ACC112 (cell line): Measurements from ENCODE around the gene RTL10.

Source experiments
- H2AFZ ChIP-seq: fragments of 200-600 bp; sonication (generic); one replicate; pipeline ENCODE4 v1.6.0; 2017; ENCODE audit warnings: antibody characterized with exemption, low read length; ENCODE audit not compliant: unreplicated experiment
- H3K27ac ChIP-seq: fragments of 200-600 bp; sonication (generic); 2 replicates; pipeline ENCODE4 v1.5.1; 2014; ENCODE audit warnings: low read depth, mild to moderate bottlenecking, antibody characterized with exemption, low read length, moderate library complexity
- H3K27me3 ChIP-seq: fragments of 200-600 bp; sonication (generic); 2 replicates; pipeline ENCODE4 v1.6.1; 2014; ENCODE audit warnings: mild to moderate bottlenecking, antibody characterized with exemption, low read length, moderate library complexity, mixed read lengths; ENCODE audit not compliant: insufficient read depth
- H3K36me3 ChIP-seq: fragments of 200-600 bp; sonication (generic); 2 replicates; pipeline ENCODE4 v1.6.1; 2016; ENCODE audit warnings: mild to moderate bottlenecking, antibody characterized with exemption, low read length, moderate library complexity, mixed read lengths; ENCODE audit not compliant: insufficient read depth
- H3K4me1 ChIP-seq: fragments of 200-600 bp; sonication (generic); one replicate; pipeline ENCODE4 v1.6.1; 2016; ENCODE audit warnings: low read length, mixed read lengths; ENCODE audit not compliant: insufficient read depth, unreplicated experiment, control insufficient read depth
- H3K4me3 ChIP-seq: fragments of 200-600 bp; sonication (generic); 2 replicates; pipeline ENCODE4 v1.5.1; 2014; ENCODE audit warnings: mild to moderate bottlenecking, low read depth, low read length
- H3K79me2 ChIP-seq: fragments of 200-600 bp; sonication (generic); one replicate; pipeline ENCODE4 v1.6.0; 2016; ENCODE audit warnings: low read length; ENCODE audit not compliant: control insufficient read depth, unreplicated experiment, insufficient read depth

The RTL10 gene

DNA sequence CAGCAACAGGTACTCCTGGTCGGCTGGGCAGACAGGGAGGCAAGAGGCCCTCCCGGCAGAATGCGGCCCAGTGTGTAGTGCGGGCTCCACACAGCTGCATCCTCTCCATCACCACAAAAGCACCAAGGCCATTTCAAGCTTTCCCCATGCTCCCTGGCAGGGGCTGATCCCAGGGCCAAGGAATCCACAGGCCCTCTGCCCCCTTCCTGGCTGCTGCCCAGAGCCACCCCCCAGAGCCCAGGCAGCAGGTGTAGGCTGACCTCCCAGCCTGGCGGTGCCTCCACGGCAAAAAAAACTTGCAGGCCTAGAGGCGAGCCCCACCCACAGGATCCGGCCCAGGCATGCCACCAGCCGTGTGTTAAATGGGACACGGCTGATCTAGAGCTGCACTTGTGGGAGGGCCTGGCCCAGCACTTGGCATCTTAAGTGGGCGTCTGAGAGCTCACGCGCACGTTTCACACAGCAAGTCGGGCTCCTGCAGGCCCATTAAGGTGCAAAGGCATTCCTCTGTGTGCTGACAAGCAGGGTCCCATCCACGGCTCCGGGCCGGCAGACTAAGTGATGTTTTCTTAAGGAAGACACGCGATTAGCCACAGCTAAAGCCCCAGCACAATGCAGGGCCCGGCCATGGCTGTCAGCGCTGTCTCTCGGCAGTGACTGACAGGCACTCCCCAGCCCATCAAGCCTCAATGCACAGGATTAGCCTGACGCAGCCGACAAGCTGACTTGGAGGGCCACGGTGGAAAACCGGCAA lies 19.8 kb upstream of the RTL10 start:
- H3K79me2 ChIP-seq: no peaks in the 10 kb centered on the region
- no peak overlapping the region for H2AFZ ChIP-seq
- no peaks in the 10 kb centered on the region for H3K36me3 ChIP-seq
- H3K4me1 ChIP-seq: peaks cover 39% of the 10 kb centered on the region
- H3K27me3 ChIP-seq: no peaks in the 10 kb centered on the region
- H3K4me3 ChIP-seq: no peak overlapping the region
- H3K27ac ChIP-seq: no peak overlapping the region

DNA sequence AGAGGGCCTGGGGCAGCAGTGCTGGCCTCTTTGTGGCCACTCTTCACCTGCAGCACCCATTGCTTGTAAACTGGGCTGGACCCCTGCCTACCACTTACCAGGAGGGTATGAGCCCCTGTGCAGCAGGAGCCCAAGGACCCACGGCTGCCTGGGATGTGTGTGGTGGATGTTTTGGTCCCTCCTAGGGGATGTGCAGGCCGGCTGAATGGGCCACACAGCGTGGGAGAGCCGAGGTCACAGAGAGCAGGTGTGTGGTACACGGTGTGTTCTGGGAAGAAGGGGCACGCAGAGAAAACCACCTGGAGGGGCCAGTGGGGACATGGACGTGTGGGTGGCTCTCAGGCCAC lies 19.3 kb upstream of the RTL10 start:
- Histone ChIP-seq H3K4me1 (peaks cover 34% of the 10 kb centered on the region), H3K27me3 (no peaks in the 10 kb centered on the region), H3K79me2 (no peaks in the 10 kb centered on the region), H3K27ac (no peak overlapping the region), H3K4me3 (no peak overlapping the region), H2AFZ (no peak overlapping the region), H3K36me3 (no peaks in the 10 kb centered on the region)

DNA sequence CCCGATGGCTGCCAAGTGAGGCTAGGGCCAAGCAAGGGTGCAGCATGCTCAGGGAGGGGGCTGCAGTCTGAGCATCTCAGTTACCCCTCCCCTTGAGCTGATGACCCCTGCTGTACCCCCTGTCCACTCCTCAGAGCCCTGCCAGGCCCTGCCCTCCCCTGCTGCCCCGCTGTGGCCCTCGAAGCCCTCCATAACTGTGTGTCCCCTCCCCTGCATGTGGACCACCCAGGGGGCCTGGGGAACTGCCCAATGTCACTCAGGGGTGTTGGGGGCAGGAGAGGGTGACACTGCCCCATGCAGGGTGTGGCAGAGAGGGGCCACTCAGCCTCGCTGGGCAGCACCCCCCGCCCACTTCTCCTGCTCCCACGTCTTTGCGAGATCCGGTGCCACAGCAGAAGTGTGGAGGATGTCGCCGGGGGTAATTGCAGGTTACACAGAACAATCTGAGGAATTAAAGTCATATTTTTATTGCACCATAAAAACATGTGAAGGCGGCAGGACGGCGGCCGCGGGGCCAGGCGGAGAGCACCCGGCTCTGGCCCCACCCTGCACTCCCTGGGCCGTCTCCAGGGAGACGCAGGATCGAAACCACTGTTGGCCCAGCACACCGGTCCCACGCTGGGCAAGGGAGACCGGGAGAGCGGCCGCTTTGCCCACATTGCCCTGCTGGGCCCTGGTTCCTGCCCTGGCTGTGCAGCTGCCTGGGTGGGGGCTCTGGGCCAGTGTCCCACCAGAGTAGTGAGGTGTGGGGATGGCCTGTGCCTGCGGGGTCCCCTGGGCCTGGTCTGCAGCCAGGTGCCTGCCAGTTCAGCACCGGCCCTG lies 18.7 kb upstream of the RTL10 start:
- Histone ChIP-seq H3K4me1 (peaks cover 28% of the 10 kb centered on the region), H3K36me3 (no peaks in the 10 kb centered on the region), H3K27me3 (no peaks in the 10 kb centered on the region), H3K79me2 (no peaks in the 10 kb centered on the region), H2AFZ (no peak overlapping the region), H3K27ac (no peak overlapping the region), H3K4me3 (no peak overlapping the region)

DNA sequence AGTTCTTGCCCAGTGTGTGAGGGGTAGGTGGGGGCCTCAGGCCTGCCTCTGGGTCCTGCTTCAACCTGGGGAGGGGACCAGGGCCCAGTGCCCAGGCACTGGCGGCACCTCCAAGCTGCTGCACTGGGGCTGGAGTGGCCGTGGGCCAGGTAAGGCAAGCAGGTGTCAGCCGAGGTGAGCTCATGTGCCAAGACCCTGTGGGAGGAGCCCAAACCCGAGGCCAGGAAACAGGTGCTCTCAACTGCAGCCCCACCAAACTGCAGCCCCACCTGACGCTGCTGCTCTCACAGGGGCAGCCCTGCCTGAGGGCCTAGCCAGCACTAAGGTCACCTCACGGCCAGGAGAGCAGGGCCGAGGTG lies 18.1 kb upstream of the RTL10 start:
- Histone ChIP-seq H3K4me1 (peaks cover 22% of the 10 kb centered on the region), H3K4me3 (no peak overlapping the region), H3K27me3 (no peaks in the 10 kb centered on the region), H3K27ac (no peak overlapping the region), H3K79me2 (no peaks in the 10 kb centered on the region), H3K36me3 (no peaks in the 10 kb centered on the region), H2AFZ (no peak overlapping the region)

DNA sequence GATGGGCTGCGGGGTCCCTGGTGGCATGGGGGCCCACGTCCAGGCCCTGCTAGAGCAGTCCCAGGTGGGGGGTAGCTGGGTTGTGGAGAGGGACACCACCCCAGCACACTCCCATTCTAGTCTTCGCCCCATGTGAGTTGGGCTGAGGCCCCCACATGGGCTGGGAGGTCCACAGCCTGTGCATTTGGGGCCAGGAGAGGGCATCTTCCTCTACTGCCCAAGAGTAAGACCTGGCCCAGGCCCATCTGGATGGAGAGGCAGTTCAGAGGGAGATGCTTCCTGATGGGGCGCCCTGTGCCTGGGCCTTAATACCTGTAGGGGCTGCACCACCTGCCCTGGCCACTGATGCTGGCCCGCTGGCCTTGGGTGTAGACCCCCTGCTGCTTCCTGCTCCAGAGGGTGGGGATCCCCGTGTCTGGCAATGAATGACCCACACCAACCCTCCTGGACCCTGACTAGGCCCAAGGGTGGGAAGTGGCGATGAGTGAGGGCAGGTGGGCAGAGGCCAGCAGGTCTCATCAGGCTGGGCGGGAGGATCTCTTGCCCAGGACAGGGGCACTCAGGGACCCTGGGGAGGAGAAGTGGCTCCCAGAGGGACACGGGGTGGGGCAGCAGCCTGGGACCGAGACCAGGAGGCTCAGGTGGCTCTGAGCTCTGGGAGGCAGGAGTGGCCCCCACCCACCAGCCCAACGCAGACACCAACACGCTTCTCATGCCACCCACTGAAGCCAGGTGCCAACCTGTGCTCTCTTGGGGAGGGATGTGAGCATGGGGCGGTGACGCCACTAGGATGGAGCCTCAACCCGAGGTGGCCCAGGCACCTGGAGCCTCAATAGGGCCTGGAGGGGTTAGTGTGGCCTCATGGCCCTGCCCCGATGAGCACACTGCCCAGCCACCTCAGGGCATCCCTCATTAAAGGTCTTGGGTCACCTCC lies 17.4 kb upstream of the RTL10 start:
- Histone ChIP-seq H3K27ac (no peak overlapping the region), H2AFZ (no peak overlapping the region), H3K4me1 (peaks cover 17% of the 10 kb centered on the region), H3K36me3 (no peaks in the 10 kb centered on the region), H3K27me3 (no peaks in the 10 kb centered on the region), H3K4me3 (no peak overlapping the region), H3K79me2 (no peaks in the 10 kb centered on the region)

DNA sequence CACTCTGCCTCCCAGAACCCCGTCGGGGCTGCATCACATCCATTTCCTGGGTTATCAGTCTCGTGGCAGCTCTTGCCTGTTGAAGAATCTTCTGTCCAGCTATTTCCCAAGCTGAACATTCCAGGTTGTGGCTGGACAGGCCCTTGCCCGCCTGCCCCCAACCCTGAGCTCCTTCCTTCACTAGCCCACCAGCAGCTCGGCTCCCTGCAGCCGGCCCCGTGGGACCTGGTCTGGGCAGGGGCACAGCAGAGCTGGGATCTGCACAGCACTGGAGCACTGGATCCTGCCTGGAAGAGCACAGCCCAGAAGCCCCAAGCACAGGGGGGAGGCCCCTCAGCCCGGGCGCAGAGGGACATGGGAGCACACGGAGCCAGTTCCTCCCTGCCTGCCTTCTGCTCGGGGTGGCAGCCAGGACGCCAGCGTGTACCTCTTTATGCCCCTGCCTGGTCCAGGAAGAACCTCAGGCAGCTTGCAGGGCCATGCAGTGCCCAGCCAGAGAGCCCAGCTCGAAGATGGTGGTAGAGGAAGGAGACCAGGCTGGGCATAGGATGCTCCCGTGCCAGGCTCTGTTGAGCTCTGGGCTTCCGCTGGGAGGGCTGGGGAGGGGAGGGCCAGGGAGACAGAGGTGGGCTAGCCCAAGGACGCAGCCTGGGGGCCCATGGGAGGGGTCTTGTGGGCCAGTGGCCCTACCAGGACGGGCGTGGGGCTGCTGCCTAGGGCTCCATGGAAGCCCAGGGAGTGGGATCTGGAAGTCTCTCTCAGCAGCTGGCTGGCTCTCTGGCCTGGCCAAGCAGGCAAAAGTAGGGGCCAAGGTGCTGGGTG lies 16.6 kb upstream of the RTL10 start:
- no peaks in the 10 kb centered on the region for H3K36me3 ChIP-seq
- H3K4me3 ChIP-seq: no peak overlapping the region
- H3K27ac ChIP-seq: no peak overlapping the region
- no peak overlapping the region for H2AFZ ChIP-seq
- no peaks in the 10 kb centered on the region for H3K79me2 ChIP-seq
- no peaks in the 10 kb centered on the region for H3K27me3 ChIP-seq
- H3K4me1 ChIP-seq: peaks cover 11% of the 10 kb centered on the region

DNA sequence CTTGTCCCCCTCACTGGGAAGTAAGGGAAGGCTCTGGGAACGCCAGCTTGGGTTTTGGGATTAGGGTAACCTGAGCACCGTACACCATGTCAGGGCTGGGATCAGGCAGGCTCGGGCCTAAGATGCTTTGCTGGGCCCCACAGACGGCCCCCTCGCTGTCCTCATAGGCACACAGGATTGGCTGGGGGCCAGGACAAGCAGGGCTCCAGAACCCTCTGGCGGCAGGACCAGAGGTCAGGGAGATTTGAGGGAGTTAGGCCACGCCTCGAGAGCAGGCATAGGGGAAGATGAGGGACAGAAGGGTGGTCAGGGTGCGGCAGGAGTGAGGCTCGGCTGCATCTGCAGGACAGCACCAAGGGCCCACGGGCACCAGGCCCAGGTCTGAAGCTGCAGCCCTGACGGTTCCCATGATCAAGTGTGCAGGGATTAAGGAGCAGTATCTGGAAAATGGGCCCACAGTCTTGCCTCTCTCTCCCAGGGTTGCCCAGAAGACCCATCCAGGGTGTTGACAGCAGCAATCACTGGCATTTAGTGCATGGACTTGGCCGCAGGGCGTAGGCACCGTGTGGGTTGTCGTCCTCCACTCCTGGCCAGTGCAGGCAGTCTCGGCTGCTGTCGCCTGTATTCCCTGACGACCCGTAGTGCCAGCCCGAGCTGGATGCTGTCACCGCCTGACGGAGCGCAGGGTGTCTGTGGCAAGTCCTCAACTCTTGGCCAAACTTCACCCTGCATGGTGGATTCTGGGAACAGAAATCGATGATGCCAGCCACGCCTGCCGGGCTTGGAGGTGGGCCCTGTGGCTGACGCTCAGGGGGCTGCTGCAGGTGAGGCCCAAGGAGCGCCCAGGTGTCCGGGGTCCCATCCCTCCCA lies 15.7 kb upstream of the RTL10 start:
- Histone ChIP-seq H3K4me3 (no peak overlapping the region), H3K79me2 (no peaks in the 10 kb centered on the region), H2AFZ (no peak overlapping the region), H3K27ac (no peak overlapping the region), H3K4me1 (peaks cover 2% of the 10 kb centered on the region), H3K36me3 (no peaks in the 10 kb centered on the region), H3K27me3 (no peaks in the 10 kb centered on the region)

DNA sequence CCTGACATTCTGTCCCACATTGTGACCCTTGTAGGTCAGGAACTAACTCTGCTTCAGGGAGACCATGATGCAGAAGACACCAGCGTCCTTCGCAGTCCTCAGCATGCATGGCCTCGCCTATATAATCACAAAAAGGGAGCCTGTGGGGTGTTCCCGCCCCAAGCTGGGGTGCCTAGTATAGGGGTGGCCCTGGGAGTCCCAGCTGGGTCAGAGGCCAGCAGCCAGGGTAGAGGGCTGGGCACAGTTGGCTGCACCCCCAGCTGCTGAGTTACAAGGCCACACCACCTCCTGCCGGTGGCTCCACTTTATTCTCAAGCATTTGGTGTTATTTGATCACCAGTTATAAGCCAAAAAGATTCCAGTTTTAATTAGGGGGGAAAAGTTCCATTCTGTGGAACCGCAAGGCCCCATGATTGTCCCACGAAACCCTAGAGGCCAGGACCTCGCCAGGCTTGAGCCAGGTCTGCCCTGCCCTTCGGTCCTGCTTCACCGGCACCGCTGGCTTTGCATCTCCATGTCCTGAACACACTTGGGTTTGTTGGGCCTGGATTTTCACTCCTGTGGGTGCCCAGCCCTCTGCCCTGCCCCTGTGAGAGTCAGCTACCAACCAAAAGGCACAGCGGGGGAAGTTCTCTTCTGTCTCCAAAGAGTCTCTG lies 15.0 kb upstream of the RTL10 start:
- Histone ChIP-seq H2AFZ (no peak overlapping the region), H3K4me1 (no peaks in the 10 kb centered on the region), H3K79me2 (no peaks in the 10 kb centered on the region), H3K27ac (no peak overlapping the region), H3K4me3 (no peak overlapping the region), H3K27me3 (no peaks in the 10 kb centered on the region), H3K36me3 (no peaks in the 10 kb centered on the region)

DNA sequence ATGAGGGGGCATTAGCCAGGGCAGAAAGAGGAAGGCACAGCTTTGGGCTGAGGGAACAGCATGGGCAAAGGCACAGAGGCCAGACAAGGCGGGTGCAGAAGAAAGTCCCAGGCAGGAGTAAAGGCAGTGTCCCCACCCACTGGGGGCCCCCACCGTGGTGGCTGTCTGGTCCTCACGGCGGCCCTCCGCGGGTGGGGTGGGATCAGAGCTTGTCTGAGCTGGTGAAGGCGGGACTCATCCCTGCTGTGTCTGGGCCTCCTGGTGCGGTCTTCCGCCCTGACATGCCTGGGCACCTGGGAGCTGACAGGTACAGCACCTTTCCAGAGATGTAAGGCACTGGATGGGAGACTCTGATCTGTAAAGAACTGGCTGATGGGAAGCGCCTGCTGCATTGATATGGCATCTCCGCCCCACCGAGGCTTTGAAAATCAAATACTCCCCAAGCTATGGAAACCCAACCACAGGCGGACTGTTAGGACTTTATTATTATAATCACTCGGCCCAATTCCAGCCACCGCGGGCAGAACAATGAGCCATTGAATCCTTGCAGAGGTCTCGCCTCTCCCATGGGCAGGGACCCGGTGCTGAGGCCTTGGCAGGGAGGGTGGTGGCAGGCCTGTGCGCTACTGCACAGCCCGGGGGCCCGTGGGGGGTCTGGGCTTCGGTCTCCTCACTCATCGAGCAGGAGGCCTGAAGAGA lies 14.2 kb upstream of the RTL10 start:
- Histone ChIP-seq H3K4me3 (no peak overlapping the region), H3K27me3 (no peaks in the 10 kb centered on the region), H2AFZ (no peak overlapping the region), H3K4me1 (no peaks in the 10 kb centered on the region), H3K79me2 (no peaks in the 10 kb centered on the region), H3K36me3 (no peaks in the 10 kb centered on the region), H3K27ac (no peak overlapping the region)
